ENCODE measurements around the gene MORN5. TPM values are rescaled to one million over a fixed set of nuclear protein-coding genes. Genes with fewer than 3 reads are reported as not detected.
A peak's percentile ranks its signal among the peaks of the same experiment; 100 is the strongest.

The MORN5 gene
- total and polyA plus RNA-seq, 3 donors from 2014 or later: 19.2 to 183 (median 34.7) TPM

DNA sequence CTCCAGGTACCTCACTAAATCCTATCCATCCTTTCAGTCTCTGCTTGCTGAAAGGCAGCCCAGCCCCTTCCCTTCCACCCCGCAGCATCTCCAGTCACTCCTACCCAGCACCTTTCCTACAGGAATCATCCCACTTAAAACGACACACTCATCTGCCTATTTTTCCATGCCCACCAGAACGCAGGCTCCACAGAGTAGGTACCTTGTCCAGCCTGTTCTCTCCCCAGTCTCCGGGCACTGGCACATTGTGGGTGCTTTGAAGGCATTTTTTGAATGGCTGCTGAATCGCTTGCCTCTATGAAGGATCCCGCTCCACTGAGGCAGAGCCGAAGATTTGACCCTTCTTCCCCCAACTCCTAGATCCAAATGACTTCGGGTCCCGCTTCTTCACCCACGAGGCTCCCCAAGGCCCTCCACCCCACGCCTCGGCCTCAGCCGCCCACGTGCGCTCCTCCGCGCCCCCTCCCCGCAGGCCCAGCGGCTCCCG is 53.4 kb downstream of the MORN5 start:
- Histone ChIP-seq H3K27ac (no peak overlapping the region), H3K4me3 (peak overlapping the region; percentile 41 to 56), H3K27me3 (no peaks in the 10 kb centered on the region), H3K9me3 (no peaks in the 10 kb centered on the region), H3K4me1 (peaks cover 13% of the 10 kb centered on the region), H3K36me3 (ENCODE audit: low read depth, missing control alignments) (no peaks in the 10 kb centered on the region)
- intact Hi-C loops (cut with DNase I; ENCODE audit: low total_unique reads): no loop called here
- no peak for DNase-seq
- WGBS, 2 donors: 23 to 25% methylated on average over 13 to 20 of the region's 20 CpGs
- TF ChIP-seq POLR2A (IDR thresholded peaks at IDR 0.05): no peak
- TF ChIP-seq, protein P1, sequence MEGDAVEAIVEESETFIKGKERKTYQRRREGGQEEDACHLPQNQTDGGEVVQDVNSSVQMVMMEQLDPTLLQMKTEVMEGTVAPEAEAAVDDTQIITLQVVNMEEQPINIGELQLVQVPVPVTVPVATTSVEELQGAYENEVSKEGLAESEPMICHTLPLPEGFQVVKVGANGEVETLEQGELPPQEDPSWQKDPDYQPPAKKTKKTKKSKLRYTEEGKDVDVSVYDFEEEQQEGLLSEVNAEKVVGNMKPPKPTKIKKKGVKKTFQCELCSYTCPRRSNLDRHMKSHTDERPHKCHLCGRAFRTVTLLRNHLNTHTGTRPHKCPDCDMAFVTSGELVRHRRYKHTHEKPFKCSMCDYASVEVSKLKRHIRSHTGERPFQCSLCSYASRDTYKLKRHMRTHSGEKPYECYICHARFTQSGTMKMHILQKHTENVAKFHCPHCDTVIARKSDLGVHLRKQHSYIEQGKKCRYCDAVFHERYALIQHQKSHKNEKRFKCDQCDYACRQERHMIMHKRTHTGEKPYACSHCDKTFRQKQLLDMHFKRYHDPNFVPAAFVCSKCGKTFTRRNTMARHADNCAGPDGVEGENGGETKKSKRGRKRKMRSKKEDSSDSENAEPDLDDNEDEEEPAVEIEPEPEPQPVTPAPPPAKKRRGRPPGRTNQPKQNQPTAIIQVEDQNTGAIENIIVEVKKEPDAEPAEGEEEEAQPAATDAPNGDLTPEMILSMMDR (IDR thresholded peaks at IDR 0.05): no peak

DNA sequence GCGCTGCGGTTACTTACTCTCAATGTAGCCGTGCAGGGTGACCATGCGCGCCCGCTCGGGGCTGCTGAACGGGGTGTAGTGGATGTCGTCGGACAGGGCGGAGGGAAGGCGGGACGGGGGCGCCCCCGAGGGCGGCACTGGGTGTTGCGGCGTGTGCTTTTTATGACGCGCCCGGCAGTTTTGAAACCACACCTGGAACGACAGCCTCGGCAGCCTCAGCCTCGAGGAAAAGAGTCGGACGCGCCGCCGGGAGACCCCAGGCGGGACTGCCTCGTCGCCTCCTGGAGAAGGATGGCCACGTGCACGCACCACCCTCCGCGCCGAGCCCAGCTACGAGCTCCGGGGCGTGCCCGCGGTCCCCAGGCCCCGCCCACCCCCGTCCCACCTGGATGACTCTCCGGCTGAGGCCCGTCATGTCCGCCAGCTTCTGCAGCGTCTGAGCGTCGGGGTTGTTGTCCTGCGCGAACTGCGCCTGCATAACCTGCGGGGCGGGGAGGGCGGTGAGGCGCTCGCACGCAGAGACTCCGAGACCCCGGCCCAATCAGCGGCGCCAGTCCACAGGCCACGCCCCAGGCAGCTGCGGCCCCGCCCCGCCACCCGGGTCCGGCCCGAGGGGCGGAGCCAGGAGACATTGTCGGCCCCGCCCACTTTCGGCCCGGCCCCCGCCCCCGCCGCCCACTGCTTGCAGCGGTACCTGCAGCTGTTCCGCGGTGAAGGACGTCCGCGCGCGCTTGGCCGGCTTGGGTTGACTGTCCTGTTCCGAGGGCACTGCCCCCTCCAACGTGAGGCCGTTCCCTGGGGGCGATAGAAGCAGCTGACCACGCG is 54.1 kb downstream of the MORN5 start:
- Histone ChIP-seq H3K9me3 (no peaks in the 10 kb centered on the region), H3K27ac (no peak overlapping the region), H3K4me3 (peak overlapping the region; percentile 41 to 56), H3K27me3 (no peaks in the 10 kb centered on the region), H3K4me1 (peaks cover 13% of the 10 kb centered on the region), H3K36me3 (ENCODE audit: low read depth, missing control alignments) (no peaks in the 10 kb centered on the region)
- no peak for TF ChIP-seq POLR2A (IDR thresholded peaks at IDR 0.05)
- TF ChIP-seq, protein P1 (IDR thresholded peaks at IDR 0.05): no peak
- WGBS, 2 donors: 7 to 14% methylated on average over 11 to 81 of the region's 93 CpGs
- DNase-seq: peak; percentile 75
- intact Hi-C loops (cut with DNase I; ENCODE audit: low total_unique reads): no loop called here

DNA sequence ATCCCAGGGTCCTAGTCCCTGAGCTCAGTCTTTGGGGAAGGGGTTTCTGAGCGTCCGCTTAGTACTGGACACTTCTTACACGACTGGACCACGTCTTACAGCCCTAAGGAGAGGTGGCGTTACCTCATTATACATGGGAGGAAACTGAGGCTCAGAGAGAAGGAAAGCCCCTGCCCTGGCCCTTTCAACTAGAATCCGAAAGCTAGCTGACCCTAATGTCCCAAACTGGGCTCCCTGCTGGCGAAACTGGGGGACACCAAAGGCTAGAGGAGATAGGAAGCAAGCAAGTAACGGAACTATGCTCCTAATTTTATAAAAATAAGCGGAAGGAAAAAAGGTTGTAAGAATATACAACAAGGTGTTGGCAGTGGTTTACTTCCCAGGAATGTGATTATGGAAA is 54.8 kb downstream of the MORN5 start:
- Histone ChIP-seq H3K27ac (no peak overlapping the region), H3K4me1 (peaks cover 16% of the 10 kb centered on the region), H3K36me3 (ENCODE audit: low read depth, missing control alignments) (no peaks in the 10 kb centered on the region), H3K4me3 (peak overlapping the region; percentile 41 to 56), H3K27me3 (peaks cover 3% of the 10 kb centered on the region), H3K9me3 (no peaks in the 10 kb centered on the region)
- intact Hi-C loops (cut with DNase I; ENCODE audit: low total_unique reads): no loop called here
- TF ChIP-seq, protein P1 (IDR thresholded peaks at IDR 0.05): no peak
- no peak for TF ChIP-seq POLR2A (IDR thresholded peaks at IDR 0.05)
- DNase-seq: no peak
- 18 to 38% methylated on average over 8 to 9 of the region's 9 CpGs for WGBS, 2 donors

DNA sequence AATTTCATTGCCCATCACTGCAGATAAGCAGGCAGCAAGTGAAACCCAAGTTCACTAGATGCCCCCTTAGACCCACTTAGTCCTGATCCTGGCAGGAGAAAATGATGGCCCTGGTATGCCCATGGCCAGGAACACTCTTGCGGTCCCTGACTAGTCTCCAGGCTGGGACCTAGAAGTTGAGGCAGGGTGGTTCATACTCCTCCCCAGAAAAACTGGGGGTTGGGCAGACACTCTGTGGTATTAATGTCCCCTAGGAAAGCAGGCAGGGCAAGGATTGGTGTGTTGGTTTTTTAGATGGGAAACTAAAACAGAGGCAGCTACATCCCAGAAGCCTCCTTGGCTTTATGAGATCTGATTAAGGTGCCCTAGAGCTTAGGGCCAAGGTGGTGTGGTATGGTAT is 56.0 kb downstream of the MORN5 start:
- H3K4me1 ChIP-seq: peaks cover 25% of the 10 kb centered on the region

More for the DNA sequence above, 56.0 kb downstream of the MORN5 start:
- Histone ChIP-seq H3K27ac (no peak overlapping the region), H3K9me3 (no peaks in the 10 kb centered on the region), H3K4me3 (no peak overlapping the region), H3K27me3 (peaks cover 3% of the 10 kb centered on the region), H3K36me3 (ENCODE audit: low read depth, missing control alignments) (no peaks in the 10 kb centered on the region)
- intact Hi-C loops (cut with DNase I; ENCODE audit: low total_unique reads): no loop called here
- no peak for DNase-seq
- no peak for TF ChIP-seq POLR2A (IDR thresholded peaks at IDR 0.05)
- TF ChIP-seq, protein P1 (IDR thresholded peaks at IDR 0.05): no peak
- 94 to 100% methylated on average over 1 of the region's 1 CpG for WGBS, 2 donors

Data from testis (tissue), 3 donors.